Liver (tissue), 9 donors: ENCODE results near the gene ANKLE1. TPM values are rescaled to one million over a fixed set of nuclear protein-coding genes. Genes with fewer than 3 reads are reported as not detected.

Experiments
- DNase-seq: peaks from one replicate; pipeline ENCODE4 v3.0.0-alpha.2; 2017; ENCODE audit warnings: low spot score
- H3K27ac ChIP-seq, 2 donors: one replicate each; pipeline ENCODE4 v1.7.0; 2013; ENCODE audit warnings: inconsistent platforms in 2 of 2, low read length in 2 of 2, control low read depth in 1 of 2, low read depth in 1 of 2, mild to moderate bottlenecking in 1 of 2
- H3K27me3 ChIP-seq, 4 donors: one replicate each; pipeline versions ENCODE4 v1.6.1 to v1.7.0; 2013; ENCODE audit warnings: low read length in 3 of 4, inconsistent platforms in 1 of 4, mild to moderate bottlenecking in 1 of 4, moderate library complexity in 1 of 4; ENCODE audit not compliant: control insufficient read depth in 4 of 4, insufficient read depth in 4 of 4
- H3K36me3 ChIP-seq, 4 donors: one replicate each; pipeline versions ENCODE4 v1.6.1 to v1.7.0; 2013; ENCODE audit warnings: low read length in 3 of 4, mild to moderate bottlenecking in 3 of 4, low read depth in 1 of 4, moderate library complexity in 1 of 4; ENCODE audit not compliant: control insufficient read depth in 4 of 4, insufficient read depth in 3 of 4
- H3K4me1 ChIP-seq, 4 donors: one replicate each; pipeline versions ENCODE4 v1.6.1 to v1.7.0; 2013; ENCODE audit warnings: low read length in 3 of 4, mild to moderate bottlenecking in 3 of 4, moderate library complexity in 1 of 4; ENCODE audit not compliant: control insufficient read depth in 4 of 4, insufficient read depth in 4 of 4
- H3K4me3 ChIP-seq, 3 donors: one replicate each; pipeline versions ENCODE4 v1.6.1 to v1.7.0; 2013; ENCODE audit warnings: low read length in 3 of 3, control low read depth in 1 of 3, low read depth in 1 of 3, mild to moderate bottlenecking in 1 of 3
- H3K9ac ChIP-seq, 2 donors: one replicate each; pipeline ENCODE4 v1.7.0; 2013; ENCODE audit warnings: low read length in 2 of 2, mild to moderate bottlenecking in 2 of 2, moderate library complexity in 2 of 2, control low read depth in 1 of 2, low read depth in 1 of 2
- H3K9me3 ChIP-seq, 4 donors: one replicate each; pipeline versions ENCODE4 v1.6.1 to v1.7.0; 2013; ENCODE audit warnings: low read length in 3 of 4; ENCODE audit not compliant: control insufficient read depth in 4 of 4
- ATF3 ChIP-seq: IDR thresholded peaks from 2 replicates; pipeline ENCODE4 v1.6.1; 2016; ENCODE audit warnings: antibody characterized with exemption
- CTCF ChIP-seq: fragments of 150-350 bp; IDR thresholded peaks from 2 replicates; pipeline ENCODE4 v1.5.1; 2017; ENCODE audit warnings: improper control_type of control experiment, low read depth, low read length; ENCODE audit not compliant: missing input control
- HNF4A ChIP-seq, 2 donors: conservative IDR thresholded peaks; 2 replicates each; pipeline ENCODE4 v1.6.1; 2016; ENCODE audit warnings: antibody characterized with exemption in 2 of 2, mild to moderate bottlenecking in 2 of 2
- RAD21 ChIP-seq, 2 donors: IDR thresholded peaks; 2 replicates each; pipeline ENCODE4 v1.6.1; 2016; ENCODE audit warnings: antibody characterized with exemption in 2 of 2, mild to moderate bottlenecking in 2 of 2
- REST ChIP-seq: IDR thresholded peaks from 2 replicates; pipeline ENCODE4 v1.6.1; 2016; ENCODE audit warnings: antibody characterized with exemption, mild to moderate bottlenecking
- SP1 ChIP-seq: IDR thresholded peaks from 2 replicates; pipeline ENCODE4 v1.6.1; 2018; ENCODE audit warnings: antibody characterized with exemption, mild to moderate bottlenecking
- WGBS: extraction: QIAGEN DNeasy Blood & Tissue Kit; methylation state at CpG from one replicate; pipeline ENCODE4 v1.1.7; 2013; 5-methylcytosine and 5-hydroxymethylcytosine counted together
- polyA plus RNA-seq, 2 donors: library from polyadenylated mRNA; stranded (reverse) in 1 of 2; unstranded in 1 of 2; fragments of 200-250 nt in 1 of 2; fragments of >200 nt in 1 of 2; fragmentation: Nextera tagmentation in 1 of 2; extraction: Ambion mirVana in 1 of 2; gene quantifications; one replicate each; pipeline versions ENCODE4 v1.2.1 to v1.2.3, GENCODE V29; 2013 to 2015
- total RNA-seq, 2 donors: library from RNA; depleted of rRNA; stranded (reverse); fragments of >200 nt; gene quantifications; one replicate each; pipeline ENCODE4 v1.2.3, GENCODE V29; 2014
- donor health status: healthy.
- donor health status: healthy.
- donor health status: healthy.
- donor health status: healthy.
- donor health status: healthy.

The ANKLE1 gene
- total and polyA plus RNA-seq, 4 donors: 0.10 to 43.2 (median 0.29) TPM

GRCh38 chr19:17312189-17313113 lies 30.8 kb downstream of the ANKLE1 start:
- 85% methylated on average over 20 of the region's 20 CpGs for WGBS
- DNase-seq: no peak
- TF ChIP-seq HNF4A (conservative IDR thresholded peaks at IDR 0.05): no peak
- no peak for TF ChIP-seq ATF3
- TF ChIP-seq REST: no peak
- TF ChIP-seq CTCF: no peak
- no peak overlapping the region for H3K4me3 ChIP-seq
- H3K36me3 ChIP-seq: peaks cover 12 to 20% (median 17%) of the 10 kb centered on the region in 4 donors
- no peaks in the 10 kb centered on the region for H3K9me3 ChIP-seq
- H3K4me1 ChIP-seq: peaks cover 0 to 30% (median 18%) of the 10 kb centered on the region in 4 donors
- H3K27ac ChIP-seq: no peak overlapping the region
- no peak overlapping the region for H3K9ac ChIP-seq
- H3K27me3 ChIP-seq: no peaks in the 10 kb centered on the region

- no peaks in the 10 kb centered on the region for H3K9me3 ChIP-seq
- 92% methylated on average over 19 of the region's 19 CpGs for WGBS
- no peak for TF ChIP-seq REST
- no peak for TF ChIP-seq SP1
- no peak for TF ChIP-seq RAD21 (IDR thresholded peaks at IDR 0.05)
- H3K27me3 ChIP-seq: no peaks in the 10 kb centered on the region
- no peak overlapping the region for H3K9ac ChIP-seq
- H3K4me1 ChIP-seq: peaks cover 0 to 24% (median 15%) of the 10 kb centered on the region in 4 donors
- peaks cover 12 to 23% (median 20%) of the 10 kb centered on the region in 4 donors for H3K36me3 ChIP-seq
- no peak overlapping the region for H3K4me3 ChIP-seq
- DNase-seq: no peak
- no peak overlapping the region for H3K27ac ChIP-seq
Measured at GRCh38 chr19:17314007-17314593, 32.4 kb downstream of the ANKLE1 start.
